ENCODE measurements around the gene THRA.

The THRA gene

GRCh38 chr17:40026816-40027613, 35.8 kb upstream of the THRA start:
- DNase-seq (ENCODE audit: low spot score): peak; percentile 68

- DNase-seq (ENCODE audit: low spot score): no peak
Measured at GRCh38 chr17:40027614-40028012, 35.2 kb upstream of the THRA start.

- DNase-seq (ENCODE audit: low spot score): no peak
Measured at GRCh38 chr17:40028595-40028994, 34.2 kb upstream of the THRA start.

- DNase-seq (ENCODE audit: low spot score): no peak
Measured at GRCh38 chr17:40031706-40032105, 31.1 kb upstream of the THRA start.

GRCh38 chr17:40032322-40033320, 30.1 kb upstream of the THRA start:
- no peak for DNase-seq (ENCODE audit: low spot score)

- DNase-seq (ENCODE audit: low spot score): no peak
Measured at GRCh38 chr17:40033339-40033738, 29.4 kb upstream of the THRA start.

- no peak for DNase-seq (ENCODE audit: low spot score)
Measured at GRCh38 chr17:40034426-40035161, 28.2 kb upstream of the THRA start.

- DNase-seq (ENCODE audit: low spot score): no peak
Measured at GRCh38 chr17:40035162-40035559, 27.6 kb upstream of the THRA start.

- DNase-seq (ENCODE audit: low spot score): no peak
Measured at GRCh38 chr17:40038882-40039513, 23.8 kb upstream of the THRA start.

- DNase-seq (ENCODE audit: low spot score): no peak
Measured at GRCh38 chr17:40041196-40041595, 21.6 kb upstream of the THRA start.

- no peak for DNase-seq (ENCODE audit: low spot score)
Measured at GRCh38 chr17:40056379-40057015, 6.3 kb upstream of the THRA start.

- DNase-seq (ENCODE audit: low spot score): no peak
Measured at GRCh38 chr17:40058186-40058784, 4.5 kb upstream of the THRA start.

- no peak for DNase-seq (ENCODE audit: low spot score)
Measured at GRCh38 chr17:40058865-40059264, 3.9 kb upstream of the THRA start.

GRCh38 chr17:40059729-40060475, 2.9 kb upstream of the THRA start:
- DNase-seq (ENCODE audit: low spot score): no peak

GRCh38 chr17:40060887-40061608, 1.7 kb upstream of the THRA start:
- DNase-seq (ENCODE audit: low spot score): no peak

GRCh38 chr17:40061609-40062038, 1.1 kb upstream of the THRA start:
- DNase-seq (ENCODE audit: low spot score): no peak

- DNase-seq (ENCODE audit: low spot score): no peak
Measured at GRCh38 chr17:40063187-40063771, 514 bp downstream of the THRA start.

GRCh38 chr17:40063901-40064531, 1.3 kb downstream of the THRA start:
- DNase-seq (ENCODE audit: low spot score): no peak
